Myocyte (in vitro differentiated cells): ENCODE measurements around the gene SCARB1. TPM values are rescaled to one million over a fixed set of nuclear protein-coding genes. Genes with fewer than 3 reads are reported as not detected.
A peak's percentile ranks its signal among the peaks of the same experiment; 100 is the strongest.
"Not testable (repeated sequence)": the region's sequence is repeated elsewhere in the genome, so short reads cannot be mapped to it uniquely, and the experiment has no call there.

ENCODE experiments used
- DNase-seq: peaks from one replicate; pipeline ENCODE4 v3.0.0-alpha.2; 2012; ENCODE audit warnings: low read depth
- total RNA-seq: library from RNA; depleted of rRNA; stranded (reverse); fragments of >200 nt; gene quantifications from 2 replicates; pipeline ENCODE4 v1.2.3, GENCODE V29; 2014

SCARB1 gene
- total RNA-seq, 1 donor from 2014 or later, result 8.1 TPM

- no peak for DNase-seq
Observed at GRCh38 chr12:124884587-124885438, 21.1 kb upstream of the SCARB1 start.

- DNase-seq, result peak; percentile 91
Observed at GRCh38 chr12:124883263-124884130, 19.8 kb upstream of the SCARB1 start.

DNA sequence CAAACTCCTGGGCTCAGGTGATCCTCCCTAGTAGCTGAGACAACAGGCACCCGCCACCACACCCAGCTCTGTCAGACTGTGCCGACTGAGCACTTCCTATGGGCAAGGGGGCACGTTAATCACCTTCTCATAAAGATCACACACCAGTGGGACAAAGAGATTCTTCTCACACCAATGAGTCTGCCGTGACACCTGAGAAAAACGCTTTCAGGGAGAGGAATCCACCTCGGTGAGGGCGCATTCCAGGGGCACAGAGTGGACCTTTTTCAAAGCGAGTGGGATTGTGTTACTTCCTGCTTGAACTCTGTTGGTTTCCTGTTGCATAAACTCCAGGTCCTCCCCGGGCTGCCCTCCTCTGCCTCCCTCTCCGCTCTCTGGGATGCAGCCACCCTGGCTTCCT, 17.5 kb upstream of the SCARB1 start:
- DNase-seq, result no peak

GRCh38 chr12:124880335-124880734, 16.7 kb upstream of the SCARB1 start:
- DNase-seq, result not testable (repeated sequence)

- DNase-seq, result no peak
Observed at GRCh38 chr12:124878795-124879516, 15.3 kb upstream of the SCARB1 start.

DNA sequence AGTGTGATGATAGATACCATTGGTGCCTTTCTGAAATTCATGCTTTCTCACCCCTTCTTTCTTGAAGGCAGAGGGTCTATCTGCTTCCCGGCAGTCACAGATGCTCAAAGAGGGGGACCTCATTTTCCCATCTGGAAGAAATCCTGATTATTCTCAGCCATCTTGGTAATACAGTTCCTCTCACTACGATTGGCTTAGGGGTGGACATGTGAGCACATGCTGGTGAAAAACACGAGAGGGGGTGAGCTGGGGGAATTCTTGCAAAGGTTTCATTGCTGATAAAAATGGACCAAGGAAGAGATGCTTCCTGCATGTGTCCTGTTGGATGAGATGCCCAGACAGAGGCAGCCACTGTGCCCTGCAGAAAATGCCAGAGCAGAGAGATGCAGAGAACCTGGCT, 13.8 kb upstream of the SCARB1 start:
- DNase-seq, result no peak

- no peak for DNase-seq
Observed at GRCh38 chr12:124876171-124876570, 12.5 kb upstream of the SCARB1 start.

DNA sequence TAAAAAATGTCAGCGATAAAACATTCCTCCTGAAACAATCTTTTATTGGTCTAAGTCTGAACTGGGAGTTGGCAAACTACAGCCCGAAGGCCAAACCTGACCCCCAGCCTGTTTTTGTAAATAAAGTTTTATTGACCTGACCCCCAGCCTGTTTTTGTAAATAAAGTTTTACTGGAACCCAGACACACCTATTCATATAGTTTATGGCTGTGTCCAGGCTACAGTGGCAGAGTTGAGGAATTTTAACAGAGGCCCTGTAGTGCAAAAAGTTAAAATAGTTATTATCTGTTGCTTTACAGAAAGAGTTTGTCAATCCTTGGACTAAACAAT, 12.1 kb upstream of the SCARB1 start:
- DNase-seq, result no peak

DNA sequence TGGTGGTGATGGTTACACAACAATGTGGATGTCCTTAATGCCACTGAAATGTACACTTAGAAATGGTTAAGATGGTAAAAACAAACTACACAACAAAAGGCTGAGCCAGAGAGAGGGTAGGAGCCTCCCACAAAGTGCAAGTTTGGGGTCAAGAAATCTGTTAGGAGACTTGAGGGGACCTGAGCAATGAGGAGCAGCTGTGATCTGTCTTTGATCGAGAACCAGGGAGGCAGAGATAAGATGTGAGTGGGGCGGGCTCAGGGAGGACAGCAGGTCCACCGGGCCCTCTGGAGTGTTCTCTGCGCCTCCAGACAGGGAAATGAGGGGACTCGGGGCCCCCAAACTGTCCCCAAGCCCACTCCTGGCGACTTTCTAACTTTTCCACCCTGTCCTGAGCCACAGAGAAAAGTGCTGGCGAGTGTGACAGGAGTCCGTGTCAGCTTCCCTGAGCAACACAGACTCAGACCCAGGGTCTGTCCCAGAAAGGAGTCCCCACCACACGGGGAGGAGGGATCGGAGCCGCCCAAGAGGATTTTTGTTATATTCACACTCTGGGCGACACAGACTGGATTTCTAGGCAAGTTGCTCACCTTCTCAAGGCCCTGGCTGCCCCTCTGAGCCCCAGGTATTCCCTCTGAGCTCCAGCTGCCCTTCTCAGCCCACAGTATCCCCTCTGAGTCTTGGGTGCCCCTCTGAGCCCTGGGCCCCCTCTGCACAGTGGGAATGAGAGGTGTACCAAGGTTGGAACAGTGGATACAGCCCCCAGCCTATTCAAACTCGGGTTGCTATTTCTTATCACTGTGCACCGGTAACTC, 11.5 kb upstream of the SCARB1 start:
- DNase-seq, result no peak

- DNase-seq, result no peak
Observed at GRCh38 chr12:124874188-124874587, 10.5 kb upstream of the SCARB1 start.

DNA sequence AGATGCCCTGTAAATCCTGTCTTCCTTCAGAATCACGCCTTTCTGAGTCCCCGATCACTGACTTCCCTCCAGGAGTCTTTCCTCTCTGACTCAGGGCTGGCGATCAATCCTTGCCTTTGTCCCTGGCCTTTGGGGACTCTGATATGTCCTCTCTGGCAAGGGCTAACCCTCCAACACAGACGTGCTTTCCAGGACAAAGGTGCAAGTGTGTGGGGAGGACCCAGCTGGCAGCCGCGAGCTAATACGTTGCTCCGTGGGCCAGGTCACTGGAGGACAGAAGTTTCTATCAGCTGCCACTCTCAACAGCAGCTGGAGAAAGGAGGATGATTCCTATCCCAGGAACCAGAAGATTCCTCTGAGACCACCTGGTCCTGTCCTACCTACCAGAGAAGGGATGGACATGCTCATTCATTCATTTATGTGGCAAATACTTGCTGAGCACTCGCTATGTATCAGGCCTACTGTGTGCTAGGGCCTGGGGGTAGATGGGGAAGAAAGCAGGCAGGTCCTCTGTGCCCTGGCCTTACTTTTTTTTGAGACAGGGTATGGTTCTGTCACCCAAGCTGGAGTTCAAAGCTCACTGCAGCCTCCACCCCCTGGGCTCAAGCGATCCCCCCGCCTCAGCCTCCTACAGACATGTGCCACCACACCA, 8.5 kb upstream of the SCARB1 start:
- DNase-seq, result no peak

DNA sequence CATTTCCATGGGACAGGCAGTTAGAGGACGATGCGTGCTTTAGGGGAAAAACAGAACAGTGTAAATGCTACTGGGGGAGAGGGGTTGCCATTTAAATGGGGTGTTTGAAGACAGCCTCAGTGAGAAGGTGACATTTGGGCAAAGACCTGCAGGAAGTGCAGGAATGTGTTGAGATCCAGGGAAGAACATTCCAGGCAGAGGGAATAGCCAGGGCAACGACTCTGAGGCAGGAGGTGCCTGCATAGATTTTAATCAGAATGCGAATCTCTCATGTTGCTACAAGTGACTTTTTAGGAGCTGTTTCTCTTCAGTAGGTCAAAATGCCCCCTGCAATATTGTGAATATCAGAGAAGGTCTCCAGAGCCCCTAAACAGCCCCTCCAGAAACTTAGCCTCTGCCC, 7.6 kb upstream of the SCARB1 start:
- no peak for DNase-seq

GRCh38 chr12:124870515-124870914, 6.9 kb upstream of the SCARB1 start:
- DNase-seq, result no peak

- DNase-seq, result no peak
Observed at GRCh38 chr12:124869059-124869665, 5.5 kb upstream of the SCARB1 start.

DNA sequence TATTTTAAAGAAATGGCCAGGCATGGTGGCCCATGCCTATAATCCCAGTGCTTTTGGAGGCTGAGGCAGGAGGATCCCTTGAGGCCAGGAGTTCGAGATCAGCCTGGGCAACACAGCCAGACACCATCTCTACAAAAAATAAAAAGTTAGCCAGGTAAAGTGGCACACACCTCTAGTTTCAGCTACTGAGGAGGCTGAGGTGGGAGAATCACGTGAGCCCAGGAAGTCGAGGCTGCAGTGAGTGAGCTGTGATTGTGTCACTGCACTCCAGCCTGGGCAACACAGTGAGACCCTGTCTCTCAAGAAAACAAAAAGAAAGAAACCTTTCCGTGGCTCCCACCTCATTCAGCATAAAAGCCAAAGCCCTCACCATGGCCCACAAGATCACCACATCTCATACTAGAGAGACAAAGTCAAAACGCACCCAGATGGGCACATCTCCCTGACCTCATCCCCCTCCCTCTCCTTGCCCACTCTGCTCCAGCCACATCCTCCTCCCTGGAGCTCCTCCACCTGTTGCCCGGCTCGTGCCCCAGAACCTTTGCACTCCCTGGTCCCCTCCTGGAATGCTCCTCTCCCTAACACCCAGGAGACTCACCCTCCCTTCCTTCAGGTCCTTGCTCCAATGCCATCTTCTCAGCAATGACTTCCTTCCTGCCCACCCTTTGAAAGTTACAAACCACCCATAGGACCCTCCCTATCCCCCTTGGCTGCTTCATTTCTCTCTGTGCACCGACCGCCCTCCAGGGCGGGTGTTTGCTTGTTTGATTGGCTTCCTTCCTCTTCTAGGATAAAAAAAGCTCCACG, 4.8 kb upstream of the SCARB1 start:
- DNase-seq, result no peak

GRCh38 chr12:124867401-124867930, 3.8 kb upstream of the SCARB1 start:
- DNase-seq, result no peak

- no peak for DNase-seq
Observed at GRCh38 chr12:124866883-124867400, 3.3 kb upstream of the SCARB1 start.

DNA sequence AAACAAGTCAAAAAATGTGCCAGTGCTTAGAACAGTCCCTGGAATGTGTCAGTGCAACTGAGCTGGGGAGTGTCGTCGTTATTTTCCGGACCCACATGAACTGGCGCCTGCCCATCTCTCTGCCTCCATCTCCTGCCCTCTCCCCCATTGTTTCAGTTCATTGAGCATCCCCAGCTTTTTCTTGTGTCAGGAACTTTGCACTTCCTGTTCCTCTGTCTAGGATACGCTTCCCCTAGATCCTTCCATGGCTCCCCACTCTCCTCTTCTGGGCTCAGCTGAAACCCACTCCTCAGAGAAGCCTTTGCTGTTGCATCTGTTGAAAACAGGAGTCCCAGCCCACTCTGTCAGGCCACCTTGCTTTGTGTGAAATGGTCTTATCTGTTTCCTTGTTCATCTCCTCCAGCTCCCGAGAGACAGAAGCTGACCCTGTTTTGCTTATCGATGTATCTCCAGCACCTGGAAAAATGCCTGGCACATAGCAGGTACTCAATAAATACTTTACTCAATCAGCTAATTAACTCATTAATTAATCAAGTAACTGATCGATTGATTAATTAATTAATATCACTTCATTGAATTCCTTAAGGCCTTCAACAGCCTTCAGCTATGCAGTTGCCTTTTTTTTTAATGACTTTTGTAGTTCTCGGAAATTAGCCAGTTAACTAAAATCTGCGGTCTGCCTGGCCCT, 2.7 kb upstream of the SCARB1 start:
- no peak for DNase-seq
